NCI-H1436 (cell line): ENCODE data around the gene TPST1.
"Not testable (repeated sequence)": the region's sequence is repeated elsewhere in the genome, so short reads cannot be mapped to it uniquely, and the experiment has no call there.

Source experiments
- DNase-seq: peaks from one replicate; lab custom pipeline; 2025; lab: John Stamatoyannopoulos, UW

Gene TPST1

GRCh38 chr7:66188645-66189044 is 16.5 kb upstream of the TPST1 start:
- DNase-seq, result no peak

DNA sequence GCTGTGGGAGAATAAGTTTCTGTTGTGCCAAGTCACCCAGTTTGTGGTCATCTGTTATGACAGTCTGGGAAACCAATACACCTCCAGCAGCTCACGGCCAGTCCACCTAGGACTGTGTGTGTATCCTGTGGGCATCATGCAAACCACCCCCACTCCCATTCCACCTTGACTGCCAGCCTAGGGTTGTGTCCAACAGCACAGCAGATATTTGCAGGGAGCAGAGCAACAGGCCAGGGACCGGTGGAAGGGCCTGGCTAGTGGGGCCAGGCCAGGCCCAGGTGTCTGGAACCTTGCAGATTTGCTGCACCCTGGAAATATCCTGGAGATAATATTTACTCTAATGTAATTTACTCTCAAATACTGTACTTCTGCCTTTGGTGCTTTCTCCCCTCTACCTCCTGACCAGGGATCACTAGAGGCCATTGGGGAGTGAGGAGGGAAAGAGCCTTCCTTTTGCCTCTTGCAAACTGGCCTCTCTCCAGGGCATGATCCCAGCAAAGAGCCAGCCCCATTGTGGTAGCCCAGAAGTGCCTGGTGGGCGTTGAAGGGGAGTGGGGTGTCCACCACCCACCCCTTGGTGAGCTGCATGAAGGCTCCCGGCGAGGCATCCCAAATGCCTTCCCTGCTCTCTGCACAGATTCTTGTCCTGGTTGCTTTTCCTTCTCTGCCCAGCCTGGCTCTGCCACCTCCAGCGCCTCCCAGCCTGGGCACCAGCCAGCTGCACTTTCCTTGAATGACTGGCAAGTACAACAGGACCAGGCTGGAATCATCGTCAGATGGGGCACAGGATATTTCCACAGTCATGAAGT is 15.2 kb upstream of the TPST1 start:
- DNase-seq, result no peak

DNA sequence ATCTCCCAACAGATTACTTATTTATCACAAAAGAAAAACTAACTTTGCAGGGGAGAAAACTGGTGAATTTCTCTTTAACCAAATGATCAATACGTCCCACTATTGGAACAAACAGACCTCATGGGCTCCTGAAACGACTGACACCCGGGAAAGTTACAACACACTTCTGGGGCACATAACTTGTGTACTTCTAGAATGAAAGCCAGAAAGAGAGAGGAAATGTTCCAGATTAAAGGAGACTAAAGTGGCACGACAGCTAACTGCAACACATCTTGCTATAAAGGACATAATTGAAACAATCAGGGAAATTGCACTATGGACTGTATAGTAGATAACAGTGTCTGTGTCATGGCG is 14.7 kb upstream of the TPST1 start:
- DNase-seq, result no peak

DNA sequence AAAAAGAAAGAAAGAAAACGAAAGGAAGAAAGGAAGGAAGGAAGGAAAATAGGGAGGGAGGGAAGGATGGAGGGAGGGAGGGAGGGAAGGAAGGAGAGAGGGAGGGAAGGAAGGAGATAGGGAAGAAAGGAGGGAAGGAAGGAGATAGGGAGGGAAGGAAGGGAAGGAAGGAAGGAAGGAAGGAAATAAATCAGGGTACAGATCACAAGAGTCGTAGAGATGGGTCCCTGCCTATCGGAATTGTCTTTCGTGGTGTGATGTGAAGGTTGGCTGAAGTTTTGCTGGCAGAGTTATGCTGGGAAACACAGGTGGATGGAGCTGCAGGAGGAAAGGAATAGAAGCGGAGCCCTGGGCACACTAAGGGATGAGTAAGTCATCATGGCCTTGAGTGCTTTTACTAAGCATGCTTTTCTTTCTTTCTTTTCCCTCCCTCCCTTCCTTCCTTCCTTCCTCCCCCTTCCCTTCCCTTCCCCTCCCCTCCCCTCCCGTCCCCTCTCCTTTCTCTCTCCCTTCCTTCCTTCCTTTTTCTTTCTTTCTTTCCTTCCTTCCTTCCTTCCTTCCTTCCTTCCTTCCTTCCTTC is 11.9 kb upstream of the TPST1 start:
- DNase-seq, result no peak

GRCh38 chr7:66198469-66198868 is 6.7 kb upstream of the TPST1 start:
- no peak for DNase-seq

DNA sequence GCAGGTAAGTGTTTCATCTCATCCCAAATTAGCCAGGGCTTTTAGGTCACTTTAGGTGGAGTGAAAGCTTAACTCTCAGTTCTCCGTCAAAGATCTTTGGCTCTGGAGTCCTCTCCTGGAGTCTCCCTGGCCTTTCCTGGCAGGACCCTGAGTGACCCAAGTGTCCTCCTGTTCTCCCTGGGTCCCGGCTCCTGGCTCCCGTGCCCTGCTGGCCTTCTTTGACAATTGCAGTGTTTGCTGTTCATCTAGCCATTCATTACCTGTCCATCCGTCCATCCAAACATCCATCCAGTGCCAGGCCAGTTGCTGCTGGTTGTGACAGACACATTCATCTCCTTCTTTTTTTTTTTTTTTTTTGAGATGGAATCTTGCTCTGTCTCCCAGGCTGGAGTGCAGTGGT is 6.2 kb upstream of the TPST1 start:
- DNase-seq, result no peak

DNA sequence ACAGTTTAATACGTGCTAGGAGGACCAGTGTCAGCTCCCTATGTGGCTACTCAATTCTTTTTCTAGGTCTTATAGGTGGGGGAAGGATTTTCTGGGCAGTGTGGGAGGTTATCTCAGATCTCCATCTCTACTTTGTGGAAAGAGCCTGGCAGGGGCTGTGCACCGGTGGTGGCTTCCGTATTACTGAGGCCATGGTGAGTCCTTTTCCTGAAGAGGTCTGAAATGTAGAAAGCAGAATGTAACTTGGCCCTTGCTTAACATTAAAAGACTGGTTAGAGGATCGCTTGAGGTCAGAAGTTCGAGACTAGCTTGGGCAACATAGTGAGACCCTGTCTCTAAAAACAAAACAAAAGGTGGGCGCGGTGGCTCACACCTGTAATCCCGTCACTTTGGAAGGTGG is 2.7 kb upstream of the TPST1 start:
- no peak for DNase-seq

DNA sequence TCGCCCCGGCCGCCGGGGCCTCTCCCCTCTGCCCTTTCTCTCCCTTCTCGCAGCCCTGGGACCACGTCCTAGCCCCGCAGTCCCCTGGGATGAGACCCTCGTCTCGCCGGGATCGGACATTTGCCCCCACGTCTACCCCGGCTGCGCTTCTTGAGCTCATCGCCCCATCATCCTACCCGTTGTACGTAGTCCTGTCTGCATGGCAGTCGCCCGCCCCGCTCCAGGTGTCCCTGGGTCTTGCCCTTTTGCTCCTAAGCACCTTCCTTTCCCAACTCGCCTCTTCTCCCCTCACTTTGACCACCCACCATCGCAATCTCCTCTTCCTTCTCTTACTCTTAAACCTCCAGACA is 582 bp downstream of the TPST1 start:
- DNase-seq, result no peak

- no peak for DNase-seq
These were observed 1.2 kb downstream of the TPST1 start for GRCh38 chr7:66206119-66206933.

GRCh38 chr7:66206934-66207240 is 1.8 kb downstream of the TPST1 start:
- DNase-seq, result no peak

- DNase-seq, result no peak
These were observed 2.4 kb downstream of the TPST1 start for GRCh38 chr7:66207540-66207939.

GRCh38 chr7:66211429-66211828 is 6.3 kb downstream of the TPST1 start:
- DNase-seq, result no peak

DNA sequence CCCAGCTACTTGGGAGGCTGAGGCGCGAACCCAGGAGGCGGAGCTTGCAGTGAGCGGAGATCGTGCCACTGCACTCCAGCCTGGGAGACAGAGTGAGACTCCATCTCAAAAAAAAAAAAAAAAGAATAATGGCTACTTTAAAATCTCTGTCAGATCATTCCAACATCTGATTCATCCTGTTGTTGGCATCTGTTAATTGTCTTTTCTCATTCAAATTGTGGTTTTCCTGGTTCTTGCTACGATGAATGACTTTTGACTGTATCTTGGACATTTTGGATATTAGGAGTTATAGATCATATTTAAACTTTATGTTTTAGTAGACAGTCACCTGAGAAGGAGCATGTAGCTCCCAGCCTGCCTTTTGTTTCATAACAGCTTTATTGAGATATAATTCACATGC is 8.5 kb downstream of the TPST1 start:
- no peak for DNase-seq

DNA sequence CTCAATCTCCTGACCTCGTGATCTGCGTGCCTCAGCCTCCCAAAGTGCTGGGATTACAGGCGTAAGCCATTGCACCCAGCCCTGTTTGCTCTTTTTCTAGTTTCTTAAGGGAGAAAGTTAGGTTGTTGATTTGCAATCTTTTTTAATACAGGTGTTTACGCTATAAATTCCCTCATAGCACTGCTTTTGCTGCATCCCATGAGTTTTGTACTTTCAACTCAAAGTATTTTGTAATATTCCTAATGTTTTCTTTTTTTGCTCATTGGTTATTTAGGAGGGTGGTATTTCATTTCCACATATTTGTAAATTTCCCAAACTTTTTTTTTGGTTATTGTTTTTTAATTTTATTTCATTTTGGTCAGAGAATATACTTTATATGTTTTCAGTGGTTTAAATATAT is 11.6 kb downstream of the TPST1 start:
- DNase-seq, result no peak

DNA sequence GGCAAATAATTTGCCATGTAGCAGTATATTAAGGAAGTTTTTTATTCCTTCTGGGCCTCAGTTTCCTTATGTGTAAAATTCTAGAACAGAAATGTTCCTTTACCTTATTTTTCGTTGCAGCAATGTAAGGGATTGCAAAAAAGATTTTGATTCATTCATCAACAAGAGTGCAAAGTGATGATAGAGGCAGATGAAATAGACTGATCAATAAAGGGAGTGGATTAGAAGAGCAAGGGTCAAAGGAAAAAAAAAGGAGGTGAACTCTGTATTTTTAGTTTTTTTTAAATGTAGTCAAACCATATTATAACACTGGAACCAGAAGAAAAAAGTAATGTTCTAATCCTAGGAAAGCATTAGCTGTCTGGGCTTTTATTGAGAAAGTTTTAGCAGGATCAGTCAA is 14.7 kb downstream of the TPST1 start:
- DNase-seq, result no peak

DNA sequence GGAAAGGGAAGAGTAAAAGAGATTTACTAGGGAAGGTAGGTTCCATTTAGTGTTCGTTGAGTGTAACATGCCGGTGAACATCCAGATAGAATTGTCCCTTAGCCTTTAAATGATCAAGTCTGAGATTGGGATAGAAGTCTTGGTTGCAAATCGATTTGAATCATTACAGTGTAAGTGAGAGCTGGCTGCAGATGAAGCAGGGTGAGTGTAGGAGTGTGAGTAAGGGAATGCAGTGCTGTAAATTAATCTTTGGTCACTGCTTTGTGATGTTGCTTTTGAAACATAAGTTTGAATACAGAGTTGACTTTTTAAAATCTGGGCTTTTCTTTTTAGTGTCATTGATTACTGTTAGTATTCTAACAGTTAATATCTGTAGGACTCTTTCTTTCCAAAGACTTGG is 16.3 kb downstream of the TPST1 start:
- no peak for DNase-seq

- DNase-seq, result no peak
These were observed 22.7 kb downstream of the TPST1 start for GRCh38 chr7:66227808-66228207.

- not testable (repeated sequence) for DNase-seq
These were observed 26.4 kb downstream of the TPST1 start for GRCh38 chr7:66231326-66232216.

GRCh38 chr7:66233638-66234037 is 28.5 kb downstream of the TPST1 start:
- no peak for DNase-seq

- DNase-seq, result no peak
These were observed 31.7 kb downstream of the TPST1 start for GRCh38 chr7:66236713-66237303.

- DNase-seq, result no peak
These were observed 33.0 kb downstream of the TPST1 start for GRCh38 chr7:66237906-66238772.
